Astrocyte (in vitro differentiated cells and primary cell): ENCODE measurements around the gene PRDM10. TPM values are rescaled to one million over a fixed set of nuclear protein-coding genes. Genes with fewer than 3 reads are reported as not detected.

Source experiments
- DNase-seq: peaks from one replicate; pipeline ENCODE4 v3.0.0-alpha.2; 2010; ENCODE audit warnings: low read depth
- FAIRE-seq: peaks from 2 replicates; lab custom pipeline; 2011; peaks lifted over from hg19 to GRCh38; lab: Jason Lieb, UNC
- H2AFZ ChIP-seq: 2 replicates; pipeline ENCODE4 v1.6.0; 2012; ENCODE audit warnings: low read depth, low read length, inconsistent platforms
- H3K27ac ChIP-seq: 2 replicates; pipeline ENCODE4 v1.5.1; 2011; ENCODE audit warnings: low read depth, low read length, inconsistent platforms
- H3K27me3 ChIP-seq: 2 replicates; pipeline ENCODE4 v1.6.0; 2011; ENCODE audit warnings: low read length, inconsistent platforms; ENCODE audit not compliant: insufficient read depth
- H3K36me3 ChIP-seq: 2 replicates; pipeline ENCODE4 v1.5.1; 2011; ENCODE audit warnings: low read length, inconsistent platforms; ENCODE audit not compliant: insufficient read depth
- H3K4me1 ChIP-seq: 2 replicates; pipeline ENCODE4 v1.5.1; 2011; ENCODE audit warnings: low read length, inconsistent platforms; ENCODE audit not compliant: insufficient read depth
- H3K4me2 ChIP-seq: 2 replicates; pipeline ENCODE4 v1.6.0; 2012; ENCODE audit warnings: low read length, inconsistent platforms
- H3K4me3 ChIP-seq: 2 replicates; pipeline ENCODE4 v1.5.1; 2011; ENCODE audit warnings: low read depth, mild to moderate bottlenecking, low read length, inconsistent platforms; ENCODE audit not compliant: insufficient read depth
- H3K79me2 ChIP-seq: 2 replicates; pipeline ENCODE4 v1.6.0; 2012; ENCODE audit warnings: mild to moderate bottlenecking, low read length, inconsistent platforms; ENCODE audit not compliant: insufficient read depth
- H3K9ac ChIP-seq: 2 replicates; pipeline ENCODE4 v1.6.0; 2012; ENCODE audit warnings: mild to moderate bottlenecking, low read length, inconsistent platforms
- H3K9me3 ChIP-seq: 2 replicates; pipeline ENCODE4 v1.5.1; 2012; ENCODE audit warnings: low read depth, mild to moderate bottlenecking, low read length, inconsistent platforms; ENCODE audit not compliant: insufficient read depth
- H4K20me1 ChIP-seq: 2 replicates; pipeline ENCODE4 v1.6.0; 2012; ENCODE audit warnings: low read length, inconsistent platforms; ENCODE audit not compliant: insufficient read depth
- H3K27ac Mint-ChIP-seq: one replicate; pipeline ENCODE4 v1.8.0; 2021; ENCODE audit warnings: mild to moderate bottlenecking, mixed read lengths; ENCODE audit not compliant: unreplicated experiment
- H3K27me3 Mint-ChIP-seq: one replicate; pipeline ENCODE4 v1.8.0; 2021; ENCODE audit warnings: low read depth, mixed read lengths; ENCODE audit not compliant: unreplicated experiment
- H3K36me3 Mint-ChIP-seq: one replicate; pipeline ENCODE4 v1.8.0; 2021; ENCODE audit warnings: low read depth, mixed read lengths; ENCODE audit not compliant: unreplicated experiment
- H3K4me1 Mint-ChIP-seq: one replicate; pipeline ENCODE4 v1.8.0; 2021; ENCODE audit warnings: low read depth, mixed read lengths; ENCODE audit not compliant: unreplicated experiment
- H3K4me3 Mint-ChIP-seq: one replicate; pipeline ENCODE4 v1.8.0; 2021; ENCODE audit warnings: mild to moderate bottlenecking, moderate library complexity, mixed read lengths; ENCODE audit not compliant: unreplicated experiment
- H3K9me3 Mint-ChIP-seq: one replicate; pipeline ENCODE4 v1.8.0; 2021; ENCODE audit warnings: mild to moderate bottlenecking, mixed read lengths; ENCODE audit not compliant: unreplicated experiment
- CTCF ChIP-seq: IDR thresholded peaks from 2 replicates; pipeline ENCODE4 v1.5.1; 2011; ENCODE audit warnings: low read depth, mild to moderate bottlenecking, inconsistent platforms, low read length, moderate library complexity; ENCODE audit not compliant: insufficient read depth
- EZH2 ChIP-seq: IDR thresholded peaks from 2 replicates; pipeline ENCODE4 v1.6.1; 2012; ENCODE audit warnings: mild to moderate bottlenecking, low read length, inconsistent platforms; ENCODE audit not compliant: insufficient read depth
- total RNA-seq: library from RNA; stranded (reverse); gene quantifications from 2 replicates; pipeline ENCODE4 v1.2.1, GENCODE V29; 2021

Gene PRDM10
- total RNA-seq, 1 donor from 2014 or later: 10.1 TPM

GRCh38 chr11:130000552-130001176, 2.0 kb downstream of the PRDM10 start:
- peak overlapping the region; percentile 87 for H3K4me3 Mint-ChIP-seq
- Histone ChIP-seq H3K4me1 (peaks cover 12% of the 10 kb centered on the region), H3K4me3 (peak overlapping the region; percentile 77), H3K79me2 (peaks cover 52% of the 10 kb centered on the region), H3K27ac (no peak overlapping the region), H3K36me3 (no peaks in the 10 kb centered on the region), H3K4me2 (peak overlapping the region; percentile 92), H3K9ac (no peak overlapping the region), H4K20me1 (peaks cover 34% of the 10 kb centered on the region), H2AFZ (no peak overlapping the region), H3K27me3 (no peaks in the 10 kb centered on the region), H3K9me3 (no peaks in the 10 kb centered on the region)
- no peak for TF ChIP-seq EZH2
- TF ChIP-seq CTCF: no peak
- no peaks in the 10 kb centered on the region for H3K27me3 Mint-ChIP-seq
- peak overlapping the region; percentile 95 for H3K27ac Mint-ChIP-seq
- no peaks in the 10 kb centered on the region for H3K9me3 Mint-ChIP-seq
- DNase-seq: no peak
- FAIRE-seq: no peak
- H3K36me3 Mint-ChIP-seq: peaks cover 12% of the 10 kb centered on the region
- H3K4me1 Mint-ChIP-seq: peaks cover 12% of the 10 kb centered on the region

GRCh38 chr11:129999407-129999806, 3.2 kb downstream of the PRDM10 start:
- no peaks in the 10 kb centered on the region for H3K9me3 Mint-ChIP-seq
- Histone ChIP-seq H3K27me3 (no peaks in the 10 kb centered on the region), H3K4me1 (peaks cover 12% of the 10 kb centered on the region), H3K36me3 (no peaks in the 10 kb centered on the region), H2AFZ (no peak overlapping the region), H3K4me3 (no peak overlapping the region), H3K4me2 (no peak overlapping the region), H4K20me1 (peaks cover 34% of the 10 kb centered on the region), H3K9me3 (no peaks in the 10 kb centered on the region), H3K79me2 (peaks cover 58% of the 10 kb centered on the region), H3K9ac (no peak overlapping the region), H3K27ac (no peak overlapping the region)
- DNase-seq: no peak
- H3K27ac Mint-ChIP-seq: no peak overlapping the region
- no peak for TF ChIP-seq EZH2
- no peak for TF ChIP-seq CTCF
- no peak for FAIRE-seq
- H3K4me3 Mint-ChIP-seq: no peak overlapping the region
- H3K4me1 Mint-ChIP-seq: peaks cover 8% of the 10 kb centered on the region
- H3K27me3 Mint-ChIP-seq: no peaks in the 10 kb centered on the region
- H3K36me3 Mint-ChIP-seq: peaks cover 15% of the 10 kb centered on the region

GRCh38 chr11:129998905-129999304, 3.7 kb downstream of the PRDM10 start:
- Histone ChIP-seq H3K27me3 (no peaks in the 10 kb centered on the region), H3K36me3 (no peaks in the 10 kb centered on the region), H3K27ac (no peak overlapping the region), H3K9ac (no peak overlapping the region), H3K9me3 (no peaks in the 10 kb centered on the region), H3K79me2 (peaks cover 58% of the 10 kb centered on the region), H3K4me3 (no peak overlapping the region), H3K4me1 (peaks cover 9% of the 10 kb centered on the region), H2AFZ (no peak overlapping the region), H3K4me2 (no peak overlapping the region), H4K20me1 (peaks cover 34% of the 10 kb centered on the region)
- Mint-ChIP-seq H3K36me3 (peaks cover 15% of the 10 kb centered on the region), H3K27me3 (no peaks in the 10 kb centered on the region), H3K4me3 (no peak overlapping the region), H3K4me1 (peaks cover 8% of the 10 kb centered on the region), H3K27ac (no peak overlapping the region), H3K9me3 (no peaks in the 10 kb centered on the region)
- TF ChIP-seq CTCF (no peak), EZH2 (no peak)
- FAIRE-seq (no peak), DNase-seq (no peak)
